GM10266 (cell line): ENCODE results near the gene MROH9.

Source experiments
- DNase-seq: peaks from one replicate; pipeline ENCODE4 v3.0.0; 2012; ENCODE audit errors: extremely low spot score
- CTCF ChIP-seq: IDR thresholded peaks from 2 replicates; pipeline ENCODE4 v1.5.1; 2012; ENCODE audit warnings: mild to moderate bottlenecking, low read depth; ENCODE audit not compliant: control insufficient read depth, insufficient read depth; ENCODE audit errors: missing control alignments

MROH9 gene, protein sequence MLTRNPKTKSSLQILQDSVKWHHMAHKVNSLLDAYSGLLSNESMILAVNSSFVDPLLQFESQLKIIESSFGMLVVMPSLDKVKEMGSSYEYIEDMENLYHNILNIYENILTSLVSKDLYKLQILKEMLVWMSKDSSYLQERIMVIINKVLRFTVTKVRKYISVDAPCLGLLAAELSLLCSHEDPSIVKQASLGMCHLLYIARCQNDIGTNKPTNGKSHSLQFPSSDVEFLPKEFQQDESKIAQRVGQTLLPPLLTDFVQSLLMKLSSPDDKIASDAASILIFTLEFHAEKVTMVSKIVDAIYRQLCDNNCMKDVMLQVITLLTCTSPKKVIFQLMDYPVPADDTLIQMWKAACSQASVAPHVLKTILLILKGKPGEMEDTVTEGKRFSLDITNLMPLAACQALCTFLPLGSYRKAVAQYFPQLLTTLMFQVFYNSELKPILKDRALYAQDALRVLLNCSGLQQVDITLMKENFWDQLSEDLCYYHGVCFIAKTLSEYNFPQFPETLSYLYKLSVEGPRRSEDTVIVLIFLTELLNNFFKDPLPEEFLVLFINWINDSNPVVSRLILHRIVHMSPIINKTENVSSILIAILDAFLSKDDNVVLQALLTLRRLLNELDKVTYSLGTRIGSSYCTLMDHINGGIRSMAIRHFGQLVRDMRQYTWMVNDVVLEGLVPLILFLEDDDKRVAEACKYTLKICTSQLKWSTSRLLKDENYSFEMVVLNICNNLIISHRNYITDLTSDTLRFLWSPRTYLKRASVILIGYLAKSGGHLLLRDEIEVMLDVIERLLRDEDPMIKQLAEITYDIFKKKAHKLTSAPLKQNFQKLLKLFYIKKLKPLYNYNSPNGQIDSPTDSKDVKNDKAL

DNA sequence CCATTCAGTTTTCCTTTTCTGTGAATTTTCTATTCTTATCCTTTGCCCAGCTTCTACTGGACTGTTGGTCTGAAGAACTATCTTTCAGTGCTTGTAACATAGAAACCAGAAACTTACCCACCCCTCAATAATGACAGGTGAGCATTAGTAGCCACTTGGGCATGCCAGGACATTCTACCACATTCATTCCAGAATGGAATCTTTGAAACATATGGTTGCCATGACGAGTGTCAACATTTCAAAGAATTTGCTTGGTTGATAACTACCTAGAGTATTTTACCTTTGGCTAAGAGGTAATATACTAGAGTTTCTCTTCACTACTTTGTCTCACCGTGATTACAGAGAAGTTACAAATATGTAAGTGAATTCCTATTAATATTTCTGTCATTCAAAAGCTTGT, at the start of gene MROH9:
TSS of gene MROH9 (plus strand) at position 304 of the 400 bp plus-strand sequence. CDS start 10,023 bp downstream, outside the sequence.
- DNase-seq: no peak
- TF ChIP-seq CTCF: no peak

DNA sequence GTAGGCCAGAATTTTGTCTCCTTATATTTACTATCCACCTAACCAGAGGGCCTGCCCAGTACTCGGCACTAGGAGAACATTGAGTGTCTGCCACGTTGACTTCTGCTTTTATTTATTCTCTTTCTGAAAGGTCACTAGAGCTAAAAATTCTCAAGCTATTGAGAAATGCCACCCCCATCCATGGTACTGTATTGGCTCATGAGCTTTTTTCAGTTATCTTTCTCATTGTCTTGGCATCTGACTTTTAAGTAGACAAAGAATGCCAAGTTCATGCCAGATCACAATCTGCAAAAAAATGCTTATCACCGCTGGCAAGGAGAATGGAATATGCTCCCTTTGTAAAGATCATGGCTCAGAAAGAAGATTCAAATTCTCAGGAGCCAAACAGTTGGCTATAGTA, 49.8 kb upstream of the MROH9 start:
- TF ChIP-seq CTCF: no peak
- DNase-seq: no peak

DNA sequence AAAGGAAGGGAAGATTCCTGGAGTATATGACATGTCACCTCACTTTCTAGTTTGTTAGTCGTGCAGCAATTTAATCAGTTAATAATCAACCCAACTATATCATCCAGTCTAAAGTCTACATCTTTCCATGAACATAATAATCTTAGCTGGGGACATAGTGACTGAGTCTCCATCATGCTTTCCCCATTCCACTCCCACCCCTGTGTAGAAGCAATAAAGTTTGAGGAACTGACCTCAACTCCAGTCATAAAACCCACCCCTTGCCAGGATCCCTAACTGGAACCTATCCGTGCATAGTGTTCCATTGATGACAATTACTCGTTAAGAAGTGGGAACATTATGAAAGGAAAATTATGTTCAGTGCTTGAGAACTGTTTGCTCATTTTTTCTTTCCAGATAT, 48.9 kb upstream of the MROH9 start:
- TF ChIP-seq CTCF: no peak
- DNase-seq: no peak

DNA sequence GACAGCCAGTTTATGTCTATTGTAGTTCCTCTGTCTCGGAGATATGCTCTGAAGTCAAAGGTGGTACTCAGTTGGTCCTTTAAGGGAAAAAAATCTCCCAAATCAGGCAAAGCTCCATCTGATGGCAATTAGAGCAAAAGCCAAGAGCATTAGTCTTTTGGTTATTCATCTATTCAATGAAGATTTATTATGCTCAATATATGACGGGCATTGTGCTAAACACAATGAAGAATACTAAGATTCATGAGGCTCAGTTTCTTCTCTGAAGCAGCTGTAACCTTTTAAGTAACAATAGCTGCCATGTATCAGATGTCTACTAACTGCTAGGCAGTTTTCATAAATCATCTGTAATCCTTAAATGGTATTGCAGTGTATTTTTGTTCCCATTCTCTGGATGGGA, 47.6 kb upstream of the MROH9 start:
- no peak for DNase-seq
- no peak for TF ChIP-seq CTCF

- no peak for TF ChIP-seq CTCF
- DNase-seq: no peak
These were observed 43.5 kb upstream of the MROH9 start for GRCh38 chr1:170891872-170892271.

DNA sequence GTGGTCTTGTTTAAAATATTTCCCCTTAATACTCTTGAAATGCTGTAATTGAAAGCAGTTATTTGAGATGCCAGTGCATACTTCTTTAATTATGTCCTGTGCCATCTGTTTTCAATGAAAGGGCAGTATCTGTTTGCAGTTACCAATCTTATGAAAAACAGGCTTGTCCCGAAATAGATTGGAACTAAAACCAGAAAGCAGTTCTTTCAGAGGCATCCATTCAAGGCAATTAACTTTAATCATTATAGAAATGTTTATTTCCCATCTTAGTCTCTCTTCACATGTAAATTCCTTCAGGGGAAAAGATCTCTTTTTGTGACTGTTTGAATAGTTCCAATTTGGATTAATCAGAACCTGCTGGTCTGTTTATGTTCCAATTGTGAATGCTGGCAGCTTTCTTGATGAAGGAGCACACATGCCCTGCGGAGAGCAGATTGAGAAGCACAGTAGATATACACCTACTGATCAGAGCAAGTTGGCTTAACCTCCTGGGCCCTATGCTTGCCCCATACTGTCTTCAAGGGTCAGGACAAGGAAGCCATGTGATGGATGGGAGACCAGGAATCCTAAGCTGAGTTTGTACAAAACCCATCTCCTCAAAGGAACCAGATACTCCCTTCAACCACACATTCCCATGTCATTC, 41.6 kb upstream of the MROH9 start:
- TF ChIP-seq CTCF: no peak
- no peak for DNase-seq

DNA sequence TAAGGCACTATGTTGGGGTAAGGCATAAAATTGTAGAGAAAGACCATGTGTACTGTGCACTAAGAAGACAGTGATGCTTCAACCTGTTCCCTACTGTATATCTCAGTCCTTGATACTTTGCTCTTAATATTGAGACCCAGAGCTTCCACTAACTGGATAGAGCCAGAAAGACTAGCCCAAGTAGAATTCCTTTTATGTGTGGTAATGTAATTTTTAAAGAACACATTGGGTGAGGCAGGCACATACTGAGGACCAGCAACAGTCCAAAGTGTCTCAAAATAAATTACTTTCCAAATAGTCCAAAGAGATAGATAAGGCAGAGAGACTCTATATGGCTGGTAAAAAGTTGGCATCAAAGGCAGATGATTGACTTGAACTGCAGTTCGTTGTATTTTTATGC, 31.4 kb upstream of the MROH9 start:
- DNase-seq: no peak
- no peak for TF ChIP-seq CTCF
